Tibial nerve (tissue), 4 donors: Measurements from ENCODE around the gene ABCB9. TPM values are rescaled to one million over a fixed set of nuclear protein-coding genes. Genes with fewer than 3 reads are reported as not detected.

Experiments used
- DNase-seq, 2 donors: peaks; one replicate each; pipeline ENCODE4 v3.0.0-alpha.2; 2019; ENCODE audit warnings: low spot score in 2 of 2
- H3K27ac ChIP-seq, 4 donors: fragments of 200-600 bp; sonication (generic) in 3 of 4; one replicate each; pipeline ENCODE4 v1.5.1; 2017 to 2019; ENCODE audit warnings: mild to moderate bottlenecking in 1 of 4
- H3K27me3 ChIP-seq, 2 donors: fragments of 200-600 bp; sonication (generic) in 1 of 2; one replicate each; pipeline versions ENCODE4 v1.5.1 to v1.6.0; 2017 to 2019
- H3K36me3 ChIP-seq, 3 donors: fragments of 200-600 bp; sonication (generic); one replicate each; pipeline ENCODE4 v1.5.1; 2018 to 2019
- H3K4me1 ChIP-seq, 4 donors: fragments of 200-600 bp; sonication (generic) in 3 of 4; one replicate each; pipeline ENCODE4 v1.5.1; 2017 to 2019
- H3K4me3 ChIP-seq, 4 donors: fragments of 200-600 bp; sonication (generic) in 3 of 4; one replicate each; pipeline ENCODE4 v1.5.1; 2017 to 2019; ENCODE audit warnings: mild to moderate bottlenecking in 1 of 4, moderate library complexity in 1 of 4
- H3K9me3 ChIP-seq, 4 donors: fragments of 200-600 bp; sonication (generic) in 3 of 4; one replicate each; pipeline ENCODE4 v1.5.1; 2017 to 2019
- EP300 ChIP-seq, 2 donors: sonication (generic); formaldehyde crosslinking; IDR thresholded peaks; one replicate each; pipeline ENCODE4 v1.6.1; 2017; ENCODE audit warnings: antibody characterized with exemption in 2 of 2, mild to moderate bottlenecking in 1 of 2
- POLR2A ChIP-seq, 2 donors: fragments of 450-650 bp; IDR thresholded peaks; one replicate each; pipeline ENCODE4 v1.6.1; 2017; ENCODE audit warnings: antibody characterized with exemption in 2 of 2, mild to moderate bottlenecking in 2 of 2, moderate library complexity in 2 of 2
- WGBS, 2 donors: methylation state at CpG; one replicate each; pipeline ENCODE4 v1.1.5; 2018; 5-methylcytosine and 5-hydroxymethylcytosine counted together
- total RNA-seq, 4 donors: library from RNA; depleted of rRNA; stranded (reverse); fragments of >200 nt; gene quantifications; one replicate each; pipeline ENCODE4 v1.1.0, GENCODE V29; 2016
- TF ChIP-seq, protein P1 (sequence below), 5 experiments: fragments of 200-600 bp in 3 of 5; fragments of 450-650 bp in 2 of 5; sonication (generic) in 3 of 5; IDR thresholded peaks; one replicate each; pipeline ENCODE4 v1.5.1; 2016 to 2019; ENCODE audit warnings: antibody characterized with exemption in 5 of 5, mild to moderate bottlenecking in 3 of 5, moderate library complexity in 2 of 5

The ABCB9 gene
- total RNA-seq, 4 donors from 2014 or later, result 4.2 to 11.4 (median 6.0) TPM

DNA sequence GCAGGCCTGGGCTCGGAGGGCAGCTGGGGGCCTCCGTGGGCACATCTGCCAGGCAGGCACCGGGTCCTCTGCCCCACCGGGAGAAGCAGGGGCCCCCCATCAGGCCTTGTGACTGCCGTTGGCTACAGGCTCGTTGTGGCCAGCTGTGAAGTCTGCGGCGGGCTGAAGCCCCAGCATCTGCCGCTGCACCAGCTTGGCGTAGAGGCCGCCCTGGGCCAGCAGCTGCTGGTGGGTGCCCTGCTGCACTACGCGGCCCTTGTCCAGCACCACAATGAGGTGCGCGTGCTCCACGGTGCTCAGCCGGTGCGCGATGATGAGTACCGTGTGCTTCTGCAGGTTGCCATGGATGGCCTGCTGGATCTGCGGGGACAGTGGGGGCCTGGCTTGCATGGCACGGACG, 36.5 kb downstream of the ABCB9 start:
- WGBS, 2 donors, result 95 to 97% methylated on average over 21 to 23 of the region's 23 CpGs
- DNase-seq, result no peak
- Histone ChIP-seq H3K27ac (no peak overlapping the region), H3K4me1 (no peaks in the 10 kb centered on the region), H3K4me3 (no peak overlapping the region), H3K27me3 (no peaks in the 10 kb centered on the region), H3K36me3 (peaks cover 0 to 42% (median 0%) of the 10 kb centered on the region in 3 donors), H3K9me3 (no peaks in the 10 kb centered on the region)
- TF ChIP-seq, protein P1, sequence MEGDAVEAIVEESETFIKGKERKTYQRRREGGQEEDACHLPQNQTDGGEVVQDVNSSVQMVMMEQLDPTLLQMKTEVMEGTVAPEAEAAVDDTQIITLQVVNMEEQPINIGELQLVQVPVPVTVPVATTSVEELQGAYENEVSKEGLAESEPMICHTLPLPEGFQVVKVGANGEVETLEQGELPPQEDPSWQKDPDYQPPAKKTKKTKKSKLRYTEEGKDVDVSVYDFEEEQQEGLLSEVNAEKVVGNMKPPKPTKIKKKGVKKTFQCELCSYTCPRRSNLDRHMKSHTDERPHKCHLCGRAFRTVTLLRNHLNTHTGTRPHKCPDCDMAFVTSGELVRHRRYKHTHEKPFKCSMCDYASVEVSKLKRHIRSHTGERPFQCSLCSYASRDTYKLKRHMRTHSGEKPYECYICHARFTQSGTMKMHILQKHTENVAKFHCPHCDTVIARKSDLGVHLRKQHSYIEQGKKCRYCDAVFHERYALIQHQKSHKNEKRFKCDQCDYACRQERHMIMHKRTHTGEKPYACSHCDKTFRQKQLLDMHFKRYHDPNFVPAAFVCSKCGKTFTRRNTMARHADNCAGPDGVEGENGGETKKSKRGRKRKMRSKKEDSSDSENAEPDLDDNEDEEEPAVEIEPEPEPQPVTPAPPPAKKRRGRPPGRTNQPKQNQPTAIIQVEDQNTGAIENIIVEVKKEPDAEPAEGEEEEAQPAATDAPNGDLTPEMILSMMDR (IDR thresholded peaks at IDR 0.05), result no peak
- TF ChIP-seq EP300 (IDR thresholded peaks at IDR 0.05) (no peak), POLR2A (IDR thresholded peaks at IDR 0.05) (no peak)

DNA sequence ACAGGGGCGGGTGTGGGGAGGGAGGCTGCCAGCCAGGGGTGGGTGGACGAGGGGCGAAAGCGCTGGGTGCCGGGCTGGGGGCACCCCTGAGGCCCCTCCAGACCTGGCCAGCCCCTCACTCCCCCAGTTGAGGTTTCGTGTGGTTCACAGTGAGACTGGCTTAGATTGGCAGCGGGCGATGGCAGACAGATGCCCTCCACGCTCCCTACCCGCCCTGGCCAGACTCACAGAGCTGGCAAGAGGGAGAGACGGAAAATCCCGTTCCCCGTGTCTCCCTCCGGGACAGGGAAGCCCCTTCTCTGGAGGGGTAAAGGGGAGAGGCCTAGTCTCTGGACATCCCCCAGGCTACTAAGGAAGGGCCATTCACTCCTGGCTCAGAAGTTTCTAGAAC, 37.1 kb downstream of the ABCB9 start:
- no peaks in the 10 kb centered on the region for H3K27me3 ChIP-seq
- H3K9me3 ChIP-seq, result no peaks in the 10 kb centered on the region
- no peak overlapping the region for H3K4me3 ChIP-seq
- DNase-seq, result no peak
- peaks cover 0 to 42% (median 0%) of the 10 kb centered on the region in 3 donors for H3K36me3 ChIP-seq
- no peak overlapping the region for H3K27ac ChIP-seq
- 91 to 92% methylated on average over 11 to 13 of the region's 14 CpGs for WGBS, 2 donors
- no peak for TF ChIP-seq EP300 (IDR thresholded peaks at IDR 0.05)
- TF ChIP-seq, protein P1 (IDR thresholded peaks at IDR 0.05), result no peak
- no peaks in the 10 kb centered on the region for H3K4me1 ChIP-seq

DNA sequence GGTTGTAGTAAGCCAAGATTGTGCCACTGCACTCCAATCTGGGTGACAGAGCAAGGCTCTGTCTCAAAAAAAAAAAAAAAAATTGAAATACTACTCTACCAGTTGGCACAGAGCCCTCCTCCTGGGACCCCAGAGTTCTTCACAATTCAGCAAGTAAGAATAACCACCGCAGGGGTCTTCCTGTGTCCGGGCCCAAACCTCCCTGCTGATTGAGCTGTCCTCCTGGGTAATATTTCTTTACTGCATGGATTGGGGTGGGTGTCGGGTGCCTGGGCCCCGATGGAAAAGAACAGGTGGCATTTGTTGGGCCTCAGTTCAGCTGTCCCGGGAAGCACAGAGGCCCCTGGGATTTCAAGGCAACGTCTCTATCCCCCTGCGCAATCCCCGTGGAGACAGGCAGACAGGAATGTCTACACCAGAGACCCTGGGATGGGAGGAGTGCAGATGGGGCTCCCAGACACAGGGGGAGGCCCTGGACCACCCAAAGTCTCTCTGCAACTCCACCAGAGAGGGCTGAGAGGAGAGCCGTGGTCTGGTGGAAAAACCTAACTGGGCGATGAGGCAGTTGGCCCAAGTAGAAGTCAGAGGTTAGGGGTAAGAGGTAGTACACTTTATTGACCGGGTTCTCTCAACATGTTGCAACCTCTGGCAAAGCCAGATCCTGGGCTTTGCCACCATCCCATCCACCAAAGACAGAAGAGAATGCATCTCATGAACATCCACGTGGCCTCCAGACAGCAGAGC, 37.7 kb downstream of the ABCB9 start:
- 72 to 79% methylated on average over 12 of the region's 12 CpGs for WGBS, 2 donors
- H3K27ac ChIP-seq, result no peak overlapping the region
- TF ChIP-seq POLR2A (IDR thresholded peaks at IDR 0.05), result no peak
- TF ChIP-seq, protein P1 (IDR thresholded peaks at IDR 0.05), result no peak
- TF ChIP-seq EP300 (IDR thresholded peaks at IDR 0.05), result no peak
- H3K4me1 ChIP-seq, result no peaks in the 10 kb centered on the region
- H3K36me3 ChIP-seq, result peaks cover 0 to 42% (median 0%) of the 10 kb centered on the region in 3 donors
- no peak overlapping the region for H3K4me3 ChIP-seq
- DNase-seq, result no peak
- H3K27me3 ChIP-seq, result no peaks in the 10 kb centered on the region
- H3K9me3 ChIP-seq, result no peaks in the 10 kb centered on the region

DNA sequence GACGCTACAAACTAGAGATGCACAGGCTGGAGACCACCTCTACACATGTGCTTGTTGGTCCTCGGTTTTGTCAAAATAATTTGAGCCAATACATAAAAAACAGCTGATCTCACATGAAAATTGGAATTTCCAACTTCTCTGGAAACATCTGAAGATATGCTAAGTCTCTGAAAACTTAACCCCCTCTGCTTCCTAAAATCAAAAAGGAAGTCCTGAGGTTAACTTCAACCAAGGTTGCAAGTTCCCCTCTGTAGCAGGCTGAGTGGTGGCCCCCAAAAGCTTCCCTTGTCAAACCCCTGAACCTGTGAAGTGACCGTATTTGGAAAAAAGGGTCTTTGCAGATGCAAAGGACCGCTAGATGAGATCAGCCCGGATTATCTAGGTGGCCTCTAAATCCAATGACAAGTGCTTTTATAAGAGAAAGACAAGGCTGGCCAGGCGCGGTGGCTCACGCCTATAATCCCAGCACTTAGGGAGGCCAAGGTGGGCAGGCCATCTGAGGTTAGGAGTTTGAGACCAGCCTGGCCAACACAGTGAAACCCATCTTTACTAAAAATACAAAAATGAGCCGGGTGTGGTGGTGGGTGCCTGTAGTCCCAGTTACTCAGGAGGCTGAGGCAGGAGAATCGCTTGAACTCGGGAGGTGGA, 38.4 kb downstream of the ABCB9 start:
- no peak for DNase-seq
- Histone ChIP-seq H3K4me3 (no peak overlapping the region), H3K27me3 (no peaks in the 10 kb centered on the region), H3K9me3 (no peaks in the 10 kb centered on the region), H3K36me3 (peaks cover 0 to 37% (median 0%) of the 10 kb centered on the region in 3 donors), H3K27ac (no peak overlapping the region), H3K4me1 (no peaks in the 10 kb centered on the region)
- TF ChIP-seq, protein P1 (IDR thresholded peaks at IDR 0.05), result no peak
- TF ChIP-seq EP300 (IDR thresholded peaks at IDR 0.05), result no peak
- TF ChIP-seq POLR2A (IDR thresholded peaks at IDR 0.05), result no peak
- 85 to 89% methylated on average over 11 of the region's 11 CpGs for WGBS, 2 donors

DNA sequence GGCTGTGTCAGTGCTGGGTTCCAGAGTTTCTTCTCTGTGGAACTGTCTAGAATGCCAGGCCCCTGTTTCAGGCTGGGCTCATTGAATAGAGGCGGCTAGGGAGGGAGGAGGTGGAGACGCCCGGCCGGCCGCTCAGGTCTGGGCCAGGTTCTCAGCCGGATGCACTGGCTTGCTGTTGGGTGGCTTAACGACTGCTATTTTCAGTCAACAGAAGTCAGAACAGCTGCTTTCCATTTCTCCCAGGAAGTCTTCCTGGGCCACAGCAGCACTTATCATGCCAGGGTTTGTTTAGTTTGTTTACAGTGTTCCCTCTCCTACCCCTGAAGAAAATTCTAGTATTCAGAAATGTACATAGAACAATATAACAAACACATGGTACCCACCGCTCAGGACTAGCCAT, 44.3 kb downstream of the ABCB9 start:
- Histone ChIP-seq H3K4me3 (no peak overlapping the region), H3K36me3 (no peaks in the 10 kb centered on the region), H3K27ac (no peak overlapping the region), H3K9me3 (no peaks in the 10 kb centered on the region), H3K4me1 (peaks cover 0 to 11% (median 3%) of the 10 kb centered on the region in 4 donors), H3K27me3 (no peaks in the 10 kb centered on the region)
- WGBS, 2 donors, result 70 to 76% methylated on average over 8 of the region's 8 CpGs
- TF ChIP-seq EP300 (IDR thresholded peaks at IDR 0.05), result no peak
- DNase-seq, result no peak
